ENCODE data around the gene GPX6.
A peak's percentile ranks its signal among the peaks of the same experiment; 100 is the strongest.

The GPX6 gene

GRCh38 chr6:28474441-28475219 lies 41.0 kb downstream of the GPX6 start (continued):
- no peak for TF ChIP-seq SALL2 (tag by site-specific recombination; IDR thresholded peaks at IDR 0.05; ENCODE audit: borderline replicate concordance)
- no peak for TF ChIP-seq ZNF155 (tag by site-specific recombination; IDR thresholded peaks at IDR 0.05)
- TF ChIP-seq ZBTB6 (tag by site-specific recombination; IDR thresholded peaks at IDR 0.05) = peak; percentile 79; the same call in 1 of the 2 replicates
- TF ChIP-seq ZNF416 (tag by site-specific recombination; IDR thresholded peaks at IDR 0.05) = no peak
- TF ChIP-seq, protein P1, sequence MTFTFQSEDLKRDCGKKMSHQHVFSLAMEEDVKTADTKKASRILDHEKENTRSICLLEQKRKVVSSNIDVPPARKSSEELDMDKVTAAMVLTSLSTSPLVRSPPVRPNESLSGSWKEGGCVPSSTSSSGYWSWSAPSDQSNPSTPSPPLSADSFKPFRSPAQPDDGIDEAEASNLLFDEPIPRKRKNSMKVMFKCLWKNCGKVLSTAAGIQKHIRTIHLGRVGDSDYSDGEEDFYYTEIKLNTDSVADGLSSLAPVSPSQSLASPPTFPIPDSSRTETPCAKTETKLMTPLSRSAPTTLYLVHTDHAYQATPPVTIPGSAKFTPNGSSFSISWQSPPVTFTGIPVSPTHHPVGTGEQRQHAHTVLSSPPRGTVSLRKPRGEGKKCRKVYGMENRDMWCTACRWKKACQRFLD (tag by site-specific recombination; IDR thresholded peaks at IDR 0.05) = no peak
- no peak for TF ChIP-seq ZNF473 (tag by site-specific recombination; IDR thresholded peaks at IDR 0.05)
- TF ChIP-seq BCL11B (tag by site-specific recombination; IDR thresholded peaks at IDR 0.05; ENCODE audit: low read depth) = no peak
- TF ChIP-seq ZNF404 (tag by site-specific recombination; IDR thresholded peaks at IDR 0.05) = no peak
- no peak for TF ChIP-seq ZNF791 (tag by site-specific recombination; IDR thresholded peaks at IDR 0.05)
- TF ChIP-seq ZNF792 (tag by site-specific recombination; IDR thresholded peaks at IDR 0.05) = no peak
- peak; percentile 65; the same call in 1 of the 2 replicates for TF ChIP-seq ZNF558 (tag by site-specific recombination; IDR thresholded peaks at IDR 0.05)
- 0 out of 2 replicates have a peak, but pooled peaks have one; percentile 30 for TF ChIP-seq ZNF324 (tag by site-specific recombination; IDR thresholded peaks at IDR 0.05)
- TF ChIP-seq ZNF2 (tag by site-specific recombination; IDR thresholded peaks at IDR 0.05) = peak; percentile 62; the same call in 1 of the 2 replicates
- no peak for TF ChIP-seq ZNF341 (tag by site-specific recombination; IDR thresholded peaks at IDR 0.05; ENCODE audit: low read depth)
- no peak for TF ChIP-seq ZNF146 (tag by site-specific recombination; IDR thresholded peaks at IDR 0.05)
- TF ChIP-seq ZNF26 (tag by site-specific recombination; IDR thresholded peaks at IDR 0.05) = no peak
- no peak for TF ChIP-seq ZNF202 (tag by site-specific recombination; IDR thresholded peaks at IDR 0.05; ENCODE audit: borderline replicate concordance)
- TF ChIP-seq ZNF133 (tag by site-specific recombination; IDR thresholded peaks at IDR 0.05) = no peak
- TF ChIP-seq, protein P2, sequence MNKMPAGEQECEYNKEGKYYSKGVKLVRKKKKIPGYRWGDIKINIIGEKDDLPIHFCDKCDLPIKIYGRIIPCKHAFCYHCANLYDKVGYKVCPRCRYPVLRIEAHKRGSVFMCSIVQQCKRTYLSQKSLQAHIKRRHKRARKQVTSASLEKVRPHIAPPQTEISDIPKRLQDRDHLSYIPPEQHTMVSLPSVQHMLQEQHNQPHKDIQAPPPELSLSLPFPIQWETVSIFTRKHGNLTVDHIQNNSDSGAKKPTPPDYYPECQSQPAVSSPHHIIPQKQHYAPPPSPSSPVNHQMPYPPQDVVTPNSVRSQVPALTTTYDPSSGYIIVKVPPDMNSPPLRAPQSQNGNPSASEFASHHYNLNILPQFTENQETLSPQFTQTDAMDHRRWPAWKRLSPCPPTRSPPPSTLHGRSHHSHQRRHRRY (tag by site-specific recombination; IDR thresholded peaks at IDR 0.05) = no peak
- TF ChIP-seq ZNF580 (tag by site-specific recombination; IDR thresholded peaks at IDR 0.05) = peak; percentile 77
- TF ChIP-seq PRDM1 (tag by site-specific recombination; IDR thresholded peaks at IDR 0.05) = peak; percentile 29; the same call in 1 of the 2 replicates
- no peak for TF ChIP-seq ZBTB7A (tag by site-specific recombination; IDR thresholded peaks at IDR 0.05; ENCODE audit: low read depth)
- TF ChIP-seq GLIS2 (tag by site-specific recombination; IDR thresholded peaks at IDR 0.05) = no peak
- TF ChIP-seq ZNF585B (tag by site-specific recombination; IDR thresholded peaks at IDR 0.05) = no peak
- no peak; the same call in 1 of the 2 replicates for TF ChIP-seq ZNF449 (tag by site-specific recombination; IDR thresholded peaks at IDR 0.05)
- TF ChIP-seq MEIS1 (CRISPR knock-in tag; IDR thresholded peaks at IDR 0.05; ENCODE audit: borderline replicate concordance) = no peak
- TF ChIP-seq ZNF148 (tag by site-specific recombination; IDR thresholded peaks at IDR 0.05; ENCODE audit: borderline replicate concordance) = no peak
- TF ChIP-seq OVOL3 (tag by site-specific recombination; IDR thresholded peaks at IDR 0.05) = no peak
- TF ChIP-seq ZSCAN5A (tag by site-specific recombination; IDR thresholded peaks at IDR 0.05) = no peak
- TF ChIP-seq GLI4 (tag by site-specific recombination; IDR thresholded peaks at IDR 0.05) = no peak
